ENCODE measurements around the gene PCDHA13. TPM values are rescaled to one million over a fixed set of nuclear protein-coding genes. Genes with fewer than 3 reads are reported as not detected.

Gene PCDHA13
- total RNA-seq, 1 donor from 2014 or later, result 0.12 TPM

Other genes starting within 250 kb of the PCDHA13 start
- 0.23 TPM in 1 of 2 replicates, not detected in the other for gene CD14, start 248.9 kb upstream of the PCDHA13 start, total RNA-seq
- gene TMCO6, start 242.7 kb upstream of the PCDHA13 start, total RNA-seq, result 31.9 and 49.7 TPM in 2 replicates
- gene NDUFA2, start 234.5 kb upstream of the PCDHA13 start, total RNA-seq, result 44.9 and 58.9 TPM in 2 replicates
- 76.4 and 90.9 TPM in 2 replicates for gene IK, start 234.3 kb upstream of the PCDHA13 start, total RNA-seq
- 20.5 and 21.3 TPM in 2 replicates for gene WDR55, start 217.2 kb upstream of the PCDHA13 start, total RNA-seq
- 0.29 and 1.1 TPM in 2 replicates for gene DND1, start 208.5 kb upstream of the PCDHA13 start, total RNA-seq
- gene HARS1, start 190.8 kb upstream of the PCDHA13 start, total RNA-seq, result 76.7 and 101 TPM in 2 replicates
- gene HARS2, start 190.7 kb upstream of the PCDHA13 start, total RNA-seq, result 28.4 and 32.1 TPM in 2 replicates
- gene ZMAT2, start 181.7 kb upstream of the PCDHA13 start, total RNA-seq, result 21.1 and 24.3 TPM in 2 replicates
- 0.06 TPM in 1 of 2 replicates, not detected in the other for gene PCDHA1, start 96.0 kb upstream of the PCDHA13 start, total RNA-seq
- 0.15 TPM in 1 of 2 replicates, not detected in the other for gene PCDHA2, start 87.3 kb upstream of the PCDHA13 start, total RNA-seq
- 0.05 and 0.35 TPM in 2 replicates for gene PCDHA3, start 81.1 kb upstream of the PCDHA13 start, total RNA-seq
- gene PCDHA4, start 75.1 kb upstream of the PCDHA13 start, total RNA-seq, result 0.29 TPM in 1 of 2 replicates, not detected in the other
- 0.18 TPM in 1 of 2 replicates, not detected in the other for gene PCDHA5, start 60.5 kb upstream of the PCDHA13 start, total RNA-seq
- gene PCDHA6, start 54.2 kb upstream of the PCDHA13 start, total RNA-seq, result 0.23 and 0.58 TPM in 2 replicates
- gene PCDHA7, start 47.9 kb upstream of the PCDHA13 start, total RNA-seq, result 0.05 and 0.64 TPM in 2 replicates
- gene PCDHA8, start 40.9 kb upstream of the PCDHA13 start, total RNA-seq, result 0.18 TPM in 1 of 2 replicates, not detected in the other
- gene PCDHA9, start 33.7 kb upstream of the PCDHA13 start, total RNA-seq, result 0.06 and 0.19 TPM in 2 replicates
- under 0.01 and 0.47 TPM in 2 replicates for gene PCDHA10, start 26.2 kb upstream of the PCDHA13 start, total RNA-seq
- gene PCDHA11, start 13.2 kb upstream of the PCDHA13 start, total RNA-seq, result 0.23 TPM in 1 of 2 replicates, not detected in the other
- gene PCDHA12, start 6.8 kb upstream of the PCDHA13 start, total RNA-seq, result not detected in 2 replicates
- 0.06 TPM in 1 of 2 replicates, not detected in the other for gene PCDHAC1, start 44.2 kb downstream of the PCDHA13 start, total RNA-seq
- gene PCDHAC2, start 84.4 kb downstream of the PCDHA13 start, total RNA-seq, result not detected in 2 replicates
- gene PCDHB1, start 169.2 kb downstream of the PCDHA13 start, total RNA-seq, result not detected in 2 replicates
- gene PCDHB2, start 212.5 kb downstream of the PCDHA13 start, total RNA-seq, result 0.12 and 0.15 TPM in 2 replicates
- 0.23 and 0.58 TPM in 2 replicates for gene PCDHB3, start 218.3 kb downstream of the PCDHA13 start, total RNA-seq
- gene PCDHB4, start 239.7 kb downstream of the PCDHA13 start, total RNA-seq, result 0.10 and 0.53 TPM in 2 replicates